GM23338 (cell line): ENCODE data around the gene PPP4R1. TPM values are rescaled to one million over a fixed set of nuclear protein-coding genes. Genes with fewer than 3 reads are reported as not detected.

Source experiments
- ATAC-seq: fragments of 200-7000 bp; cut with Tn5 transposase; 3 replicates; pipeline ENCODE4 v1.9.1; 2020
- DNase-seq: peaks from one replicate; pipeline ENCODE4 v3.0.0-alpha.2; 2015; ENCODE audit warnings: low spot score
- H2AFZ ChIP-seq: fragments of 200-600 bp; sonication (generic); 2 replicates; pipeline ENCODE4 v1.8.0; 2016; ENCODE audit warnings: antibody characterized with exemption, mild to moderate bottlenecking, moderate library complexity
- H3F3A ChIP-seq: fragments of 200-600 bp; sonication (generic); replicated peaks from 2 replicates; pipeline ENCODE4 v1.8.0; 2017; ENCODE audit warnings: antibody characterized with exemption, mixed run types, low read depth
- H3K27ac ChIP-seq: fragments of 200-600 bp; sonication (generic); 2 replicates; pipeline ENCODE4 v1.6.1; 2016; ENCODE audit warnings: low read depth
- H3K27me3 ChIP-seq: fragments of 200-600 bp; sonication (generic); 2 replicates; pipeline ENCODE4 v1.8.0; 2016; ENCODE audit warnings: mild to moderate bottlenecking, mixed run types, moderate library complexity; ENCODE audit not compliant: insufficient read depth
- H3K36me3 ChIP-seq: fragments of 200-600 bp; sonication (generic); 2 replicates; pipeline ENCODE4 v1.8.0; 2016; ENCODE audit warnings: mild to moderate bottlenecking; ENCODE audit not compliant: insufficient read depth
- H3K4me1 ChIP-seq: fragments of 200-600 bp; sonication (generic); 2 replicates; pipeline ENCODE4 v1.8.0; 2016; ENCODE audit warnings: mild to moderate bottlenecking, moderate library complexity; ENCODE audit not compliant: insufficient read depth
- H3K4me2 ChIP-seq: fragments of 200-600 bp; sonication (generic); 2 replicates; pipeline ENCODE4 v1.7.1; 2017; ENCODE audit warnings: mixed run types
- H3K4me3 ChIP-seq: fragments of 200-600 bp; sonication (generic); 2 replicates; pipeline ENCODE4 v1.6.1; 2016; ENCODE audit warnings: mixed run types
- H3K79me2 ChIP-seq: fragments of 200-600 bp; sonication (generic); replicated peaks from 2 replicates; pipeline ENCODE4 v1.8.0; 2017; ENCODE audit warnings: mild to moderate bottlenecking; ENCODE audit not compliant: insufficient read depth
- H3K9me2 ChIP-seq: fragments of 200-600 bp; sonication (generic); 2 replicates; pipeline ENCODE4 v1.8.0; 2017; ENCODE audit not compliant: insufficient read depth
- H4K20me1 ChIP-seq: fragments of 200-600 bp; sonication (generic); replicated peaks from 2 replicates; pipeline ENCODE4 v1.8.0; 2017; ENCODE audit warnings: mild to moderate bottlenecking; ENCODE audit not compliant: insufficient read depth
- H3K27ac Mint-ChIP-seq: 2 replicates; pipeline ENCODE4 v1.8.0; 2020; ENCODE audit warnings: inconsistent platforms, mild to moderate bottlenecking, moderate library complexity, mixed read lengths
- H3K27me3 Mint-ChIP-seq: 3 replicates; pipeline ENCODE4 v1.8.0; 2022; ENCODE audit warnings: low read depth, mild to moderate bottlenecking, moderate library complexity, mixed read lengths, inconsistent platforms; ENCODE audit not compliant: insufficient read depth, poor library complexity
- H3K36me3 Mint-ChIP-seq: 3 replicates; pipeline ENCODE4 v1.8.0; 2021; ENCODE audit warnings: low read depth, mild to moderate bottlenecking, inconsistent platforms, moderate library complexity, mixed read lengths
- H3K4me1 Mint-ChIP-seq: 3 replicates; pipeline ENCODE4 v1.8.0; 2020; ENCODE audit warnings: mild to moderate bottlenecking, inconsistent platforms, mixed read lengths
- H3K4me3 Mint-ChIP-seq: 3 replicates; pipeline ENCODE4 v1.8.0; 2021; ENCODE audit warnings: moderate library complexity, mild to moderate bottlenecking, inconsistent platforms, mixed read lengths
- H3K9me3 Mint-ChIP-seq: 3 replicates; pipeline ENCODE4 v1.8.0; 2020; ENCODE audit warnings: moderate library complexity, mild to moderate bottlenecking, inconsistent platforms, mixed read lengths
- CREB1 ChIP-seq: fragments of 250-450 bp; sonication (Bioruptor Pico); IDR thresholded peaks from 2 replicates; pipeline ENCODE4 v1.5.0; 2020; ENCODE audit warnings: low read depth, mild to moderate bottlenecking, moderate library complexity
- EZH2 ChIP-seq: fragments of 200-600 bp; sonication (generic); IDR thresholded peaks from one replicate; pipeline ENCODE4 v1.8.0; 2017; ENCODE audit warnings: antibody characterized with exemption, mild to moderate bottlenecking, low read depth; ENCODE audit not compliant: unreplicated experiment
- EZH2phosphoT487 ChIP-seq: fragments of 200-600 bp; sonication (generic); IDR thresholded peaks from one replicate; pipeline ENCODE4 v1.8.1; 2018; ENCODE audit warnings: antibody characterized with exemption; ENCODE audit not compliant: unreplicated experiment
- JUNB ChIP-seq: IDR thresholded peaks from one replicate; pipeline ENCODE4 v1.6.1; 2016; ENCODE audit warnings: antibody characterized with exemption; ENCODE audit not compliant: unreplicated experiment
- POLR2AphosphoS5 ChIP-seq: IDR thresholded peaks from 2 replicates; pipeline ENCODE4 v1.6.1; 2016; ENCODE audit warnings: antibody characterized with exemption, low read depth
- ZNF114 ChIP-seq: fragments of 250-450 bp; sonication (Bioruptor Pico); IDR thresholded peaks from 2 replicates; pipeline ENCODE4 v1.5.0; 2020; ENCODE audit warnings: mild to moderate bottlenecking, moderate library complexity
- ZNF331 ChIP-seq: fragments of 250-450 bp; sonication (Bioruptor Pico); IDR thresholded peaks from 2 replicates; pipeline ENCODE4 v1.5.0; 2020; ENCODE audit warnings: low read depth, mild to moderate bottlenecking, moderate library complexity
- polyA plus RNA-seq: library from polyadenylated mRNA; unstranded; fragments of >200 nt; fragmentation: Nextera tagmentation; extraction: Ambion mirVana; gene quantifications from 2 replicates; pipeline ENCODE4 v1.2.1, GENCODE V29; 2016
- total RNA-seq: library from RNA; depleted of rRNA; stranded (reverse); fragments of >200 nt; shearing (Covaris generic); gene quantifications from 2 replicates; pipeline ENCODE4 v1.2.3, GENCODE V29; 2014
- TF ChIP-seq, protein P1 (sequence below), 2 experiments: fragments of 200-600 bp in 1 of 2; sonication (generic) in 1 of 2; conservative IDR thresholded peaks; 2 replicates each; pipeline versions ENCODE4 v1.5.1 to v1.6.1; 2016 to 2017; ENCODE audit warnings: antibody characterized with exemption in 2 of 2, low read depth in 2 of 2, mild to moderate bottlenecking in 2 of 2, moderate library complexity in 1 of 2
- TF ChIP-seq, protein P2 (sequence below): IDR thresholded peaks from one replicate; pipeline ENCODE4 v1.6.1; 2018; ENCODE audit warnings: antibody characterized with exemption; ENCODE audit not compliant: unreplicated experiment
- TF ChIP-seq, protein P3 (sequence below): IDR thresholded peaks from 2 replicates; pipeline ENCODE4 v1.6.1; 2016; ENCODE audit warnings: antibody characterized with exemption
- TF ChIP-seq, protein P4 (sequence below): fragments of 250-450 bp; sonication (Bioruptor Pico); IDR thresholded peaks from 2 replicates; pipeline ENCODE4 v1.5.0; 2020; ENCODE audit warnings: mild to moderate bottlenecking, moderate library complexity

PPP4R1 gene
- total and polyA plus RNA-seq, 2 experiments from 2014 or later: 18.1 to 79.4 TPM

DNA sequence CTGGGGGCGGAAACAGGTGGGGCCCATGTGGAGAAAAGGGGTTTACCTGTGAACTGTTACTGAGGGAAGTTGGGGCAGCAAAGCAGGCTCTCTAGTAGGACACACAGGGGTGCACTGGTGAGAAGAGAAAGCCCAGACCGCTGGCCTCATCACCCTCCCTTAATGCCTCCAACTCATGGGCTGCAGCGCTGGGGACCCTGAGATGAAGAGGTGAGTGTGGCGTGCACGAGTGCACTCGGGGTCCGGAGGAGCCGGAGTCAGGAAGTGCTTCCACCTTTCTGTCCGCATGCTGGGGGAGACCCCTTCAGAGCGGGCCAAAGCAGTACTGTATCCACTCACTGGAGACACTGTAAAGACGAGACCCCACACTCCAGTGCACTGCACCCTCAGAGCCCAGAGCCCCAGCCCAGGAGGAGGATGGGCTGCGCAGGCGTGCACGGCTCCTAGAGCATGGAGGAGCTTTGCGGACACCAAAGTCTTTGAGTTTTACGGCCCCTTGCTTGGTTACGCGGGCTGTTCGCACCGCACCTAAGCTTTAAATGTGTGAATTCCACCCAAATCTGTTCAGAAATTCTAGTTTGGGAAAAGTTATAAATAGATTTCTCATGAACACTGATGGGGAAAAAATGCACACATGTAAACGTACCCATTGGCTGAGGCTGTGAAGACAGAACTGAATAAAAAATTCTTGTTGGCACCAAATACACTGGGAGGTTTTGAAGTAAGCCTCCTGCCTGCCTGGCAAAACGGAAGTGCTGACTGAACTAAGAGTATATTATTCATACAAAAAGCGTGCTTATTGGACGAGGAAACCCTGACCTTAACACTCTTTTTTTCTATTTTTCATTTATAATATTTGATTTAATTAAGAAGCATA is 45.4 kb upstream of the PPP4R1 start:
- DNase-seq: no peak
- no peak for TF ChIP-seq CREB1 (CRISPR knock-in tag)
- TF ChIP-seq, protein P1, sequence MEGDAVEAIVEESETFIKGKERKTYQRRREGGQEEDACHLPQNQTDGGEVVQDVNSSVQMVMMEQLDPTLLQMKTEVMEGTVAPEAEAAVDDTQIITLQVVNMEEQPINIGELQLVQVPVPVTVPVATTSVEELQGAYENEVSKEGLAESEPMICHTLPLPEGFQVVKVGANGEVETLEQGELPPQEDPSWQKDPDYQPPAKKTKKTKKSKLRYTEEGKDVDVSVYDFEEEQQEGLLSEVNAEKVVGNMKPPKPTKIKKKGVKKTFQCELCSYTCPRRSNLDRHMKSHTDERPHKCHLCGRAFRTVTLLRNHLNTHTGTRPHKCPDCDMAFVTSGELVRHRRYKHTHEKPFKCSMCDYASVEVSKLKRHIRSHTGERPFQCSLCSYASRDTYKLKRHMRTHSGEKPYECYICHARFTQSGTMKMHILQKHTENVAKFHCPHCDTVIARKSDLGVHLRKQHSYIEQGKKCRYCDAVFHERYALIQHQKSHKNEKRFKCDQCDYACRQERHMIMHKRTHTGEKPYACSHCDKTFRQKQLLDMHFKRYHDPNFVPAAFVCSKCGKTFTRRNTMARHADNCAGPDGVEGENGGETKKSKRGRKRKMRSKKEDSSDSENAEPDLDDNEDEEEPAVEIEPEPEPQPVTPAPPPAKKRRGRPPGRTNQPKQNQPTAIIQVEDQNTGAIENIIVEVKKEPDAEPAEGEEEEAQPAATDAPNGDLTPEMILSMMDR (conservative IDR thresholded peaks at IDR 0.05; ENCODE audit: low read depth in 2 of 2): no peak
- no peak for TF ChIP-seq EZH2
- no peak for TF ChIP-seq ZNF114 (CRISPR knock-in tag)
- TF ChIP-seq POLR2AphosphoS5: no peak
- no peak for TF ChIP-seq ZNF331 (CRISPR knock-in tag)
- no peak for TF ChIP-seq JUNB
- TF ChIP-seq, protein P2, sequence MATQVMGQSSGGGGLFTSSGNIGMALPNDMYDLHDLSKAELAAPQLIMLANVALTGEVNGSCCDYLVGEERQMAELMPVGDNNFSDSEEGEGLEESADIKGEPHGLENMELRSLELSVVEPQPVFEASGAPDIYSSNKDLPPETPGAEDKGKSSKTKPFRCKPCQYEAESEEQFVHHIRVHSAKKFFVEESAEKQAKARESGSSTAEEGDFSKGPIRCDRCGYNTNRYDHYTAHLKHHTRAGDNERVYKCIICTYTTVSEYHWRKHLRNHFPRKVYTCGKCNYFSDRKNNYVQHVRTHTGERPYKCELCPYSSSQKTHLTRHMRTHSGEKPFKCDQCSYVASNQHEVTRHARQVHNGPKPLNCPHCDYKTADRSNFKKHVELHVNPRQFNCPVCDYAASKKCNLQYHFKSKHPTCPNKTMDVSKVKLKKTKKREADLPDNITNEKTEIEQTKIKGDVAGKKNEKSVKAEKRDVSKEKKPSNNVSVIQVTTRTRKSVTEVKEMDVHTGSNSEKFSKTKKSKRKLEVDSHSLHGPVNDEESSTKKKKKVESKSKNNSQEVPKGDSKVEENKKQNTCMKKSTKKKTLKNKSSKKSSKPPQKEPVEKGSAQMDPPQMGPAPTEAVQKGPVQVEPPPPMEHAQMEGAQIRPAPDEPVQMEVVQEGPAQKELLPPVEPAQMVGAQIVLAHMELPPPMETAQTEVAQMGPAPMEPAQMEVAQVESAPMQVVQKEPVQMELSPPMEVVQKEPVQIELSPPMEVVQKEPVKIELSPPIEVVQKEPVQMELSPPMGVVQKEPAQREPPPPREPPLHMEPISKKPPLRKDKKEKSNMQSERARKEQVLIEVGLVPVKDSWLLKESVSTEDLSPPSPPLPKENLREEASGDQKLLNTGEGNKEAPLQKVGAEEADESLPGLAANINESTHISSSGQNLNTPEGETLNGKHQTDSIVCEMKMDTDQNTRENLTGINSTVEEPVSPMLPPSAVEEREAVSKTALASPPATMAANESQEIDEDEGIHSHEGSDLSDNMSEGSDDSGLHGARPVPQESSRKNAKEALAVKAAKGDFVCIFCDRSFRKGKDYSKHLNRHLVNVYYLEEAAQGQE: no peak
- TF ChIP-seq, protein P3, sequence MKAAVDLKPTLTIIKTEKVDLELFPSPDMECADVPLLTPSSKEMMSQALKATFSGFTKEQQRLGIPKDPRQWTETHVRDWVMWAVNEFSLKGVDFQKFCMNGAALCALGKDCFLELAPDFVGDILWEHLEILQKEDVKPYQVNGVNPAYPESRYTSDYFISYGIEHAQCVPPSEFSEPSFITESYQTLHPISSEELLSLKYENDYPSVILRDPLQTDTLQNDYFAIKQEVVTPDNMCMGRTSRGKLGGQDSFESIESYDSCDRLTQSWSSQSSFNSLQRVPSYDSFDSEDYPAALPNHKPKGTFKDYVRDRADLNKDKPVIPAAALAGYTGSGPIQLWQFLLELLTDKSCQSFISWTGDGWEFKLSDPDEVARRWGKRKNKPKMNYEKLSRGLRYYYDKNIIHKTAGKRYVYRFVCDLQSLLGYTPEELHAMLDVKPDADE: no peak
- TF ChIP-seq, protein P4, sequence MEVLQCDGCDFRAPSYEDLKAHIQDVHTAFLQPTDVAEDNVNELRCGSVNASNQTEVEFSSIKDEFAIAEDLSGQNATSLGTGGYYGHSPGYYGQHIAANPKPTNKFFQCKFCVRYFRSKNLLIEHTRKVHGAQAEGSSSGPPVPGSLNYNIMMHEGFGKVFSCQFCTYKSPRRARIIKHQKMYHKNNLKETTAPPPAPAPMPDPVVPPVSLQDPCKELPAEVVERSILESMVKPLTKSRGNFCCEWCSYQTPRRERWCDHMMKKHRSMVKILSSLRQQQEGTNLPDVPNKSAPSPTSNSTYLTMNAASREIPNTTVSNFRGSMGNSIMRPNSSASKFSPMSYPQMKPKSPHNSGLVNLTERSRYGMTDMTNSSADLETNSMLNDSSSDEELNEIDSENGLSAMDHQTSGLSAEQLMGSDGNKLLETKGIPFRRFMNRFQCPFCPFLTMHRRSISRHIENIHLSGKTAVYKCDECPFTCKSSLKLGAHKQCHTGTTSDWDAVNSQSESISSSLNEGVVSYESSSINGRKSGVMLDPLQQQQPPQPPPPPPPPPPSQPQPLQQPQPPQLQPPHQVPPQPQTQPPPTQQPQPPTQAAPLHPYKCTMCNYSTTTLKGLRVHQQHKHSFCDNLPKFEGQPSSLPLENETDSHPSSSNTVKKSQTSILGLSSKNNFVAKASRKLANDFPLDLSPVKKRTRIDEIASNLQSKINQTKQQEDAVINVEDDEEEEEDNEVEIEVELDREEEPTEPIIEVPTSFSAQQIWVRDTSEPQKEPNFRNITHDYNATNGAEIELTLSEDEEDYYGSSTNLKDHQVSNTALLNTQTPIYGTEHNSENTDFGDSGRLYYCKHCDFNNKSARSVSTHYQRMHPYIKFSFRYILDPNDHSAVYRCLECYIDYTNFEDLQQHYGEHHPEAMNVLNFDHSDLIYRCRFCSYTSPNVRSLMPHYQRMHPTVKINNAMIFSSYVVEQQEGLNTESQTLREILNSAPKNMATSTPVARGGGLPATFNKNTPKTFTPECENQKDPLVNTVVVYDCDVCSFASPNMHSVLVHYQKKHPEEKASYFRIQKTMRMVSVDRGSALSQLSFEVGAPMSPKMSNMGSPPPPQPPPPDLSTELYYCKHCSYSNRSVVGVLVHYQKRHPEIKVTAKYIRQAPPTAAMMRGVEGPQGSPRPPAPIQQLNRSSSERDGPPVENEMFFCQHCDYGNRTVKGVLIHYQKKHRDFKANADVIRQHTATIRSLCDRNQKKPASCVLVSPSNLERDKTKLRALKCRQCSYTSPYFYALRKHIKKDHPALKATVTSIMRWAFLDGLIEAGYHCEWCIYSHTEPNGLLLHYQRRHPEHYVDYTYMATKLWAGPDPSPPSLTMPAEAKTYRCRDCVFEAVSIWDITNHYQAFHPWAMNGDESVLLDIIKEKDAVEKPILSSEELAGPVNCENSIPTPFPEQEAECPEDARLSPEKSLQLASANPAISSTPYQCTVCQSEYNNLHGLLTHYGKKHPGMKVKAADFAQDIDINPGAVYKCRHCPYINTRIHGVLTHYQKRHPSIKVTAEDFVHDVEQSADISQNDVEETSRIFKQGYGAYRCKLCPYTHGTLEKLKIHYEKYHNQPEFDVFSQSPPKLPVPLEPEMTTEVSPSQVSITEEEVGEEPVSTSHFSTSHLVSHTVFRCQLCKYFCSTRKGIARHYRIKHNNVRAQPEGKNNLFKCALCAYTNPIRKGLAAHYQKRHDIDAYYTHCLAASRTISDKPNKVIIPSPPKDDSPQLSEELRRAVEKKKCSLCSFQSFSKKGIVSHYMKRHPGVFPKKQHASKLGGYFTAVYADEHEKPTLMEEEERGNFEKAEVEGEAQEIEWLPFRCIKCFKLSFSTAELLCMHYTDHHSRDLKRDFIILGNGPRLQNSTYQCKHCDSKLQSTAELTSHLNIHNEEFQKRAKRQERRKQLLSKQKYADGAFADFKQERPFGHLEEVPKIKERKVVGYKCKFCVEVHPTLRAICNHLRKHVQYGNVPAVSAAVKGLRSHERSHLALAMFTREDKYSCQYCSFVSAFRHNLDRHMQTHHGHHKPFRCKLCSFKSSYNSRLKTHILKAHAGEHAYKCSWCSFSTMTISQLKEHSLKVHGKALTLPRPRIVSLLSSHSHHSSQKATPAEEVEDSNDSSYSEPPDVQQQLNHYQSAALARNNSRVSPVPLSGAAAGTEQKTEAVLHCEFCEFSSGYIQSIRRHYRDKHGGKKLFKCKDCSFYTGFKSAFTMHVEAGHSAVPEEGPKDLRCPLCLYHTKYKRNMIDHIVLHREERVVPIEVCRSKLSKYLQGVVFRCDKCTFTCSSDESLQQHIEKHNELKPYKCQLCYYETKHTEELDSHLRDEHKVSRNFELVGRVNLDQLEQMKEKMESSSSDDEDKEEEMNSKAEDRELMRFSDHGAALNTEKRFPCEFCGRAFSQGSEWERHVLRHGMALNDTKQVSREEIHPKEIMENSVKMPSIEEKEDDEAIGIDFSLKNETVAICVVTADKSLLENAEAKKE (CRISPR knock-in tag): no peak
- no peak for TF ChIP-seq EZH2phosphoT487
- no peaks in the 10 kb centered on the region for H4K20me1 ChIP-seq
- no peaks in the 10 kb centered on the region for H3K9me2 ChIP-seq
- H3F3A ChIP-seq: no peaks in the 10 kb centered on the region
- Mint-ChIP-seq H3K27me3 (peaks cover 4% of the 10 kb centered on the region), H3K27ac (no peak overlapping the region), H3K9me3 (no peaks in the 10 kb centered on the region), H3K4me3 (no peak overlapping the region), H3K4me1 (no peaks in the 10 kb centered on the region), H3K36me3 (no peaks in the 10 kb centered on the region)
- no peaks in the 10 kb centered on the region for H3K36me3 ChIP-seq
- no peaks in the 10 kb centered on the region for H3K27me3 ChIP-seq
- H3K27ac ChIP-seq: no peak overlapping the region
- no peak overlapping the region for H3K4me3 ChIP-seq
- H2AFZ ChIP-seq: peak overlapping the region; percentile 85
- H3K79me2 ChIP-seq: no peaks in the 10 kb centered on the region
- H3K4me2 ChIP-seq: no peak overlapping the region
- no peak for ATAC-seq
- H3K4me1 ChIP-seq: no peaks in the 10 kb centered on the region
